ENCODE data around the gene SGMS1. TPM values are rescaled to one million over a fixed set of nuclear protein-coding genes. Genes with fewer than 3 reads are reported as not detected.
A peak's percentile ranks its signal among the peaks of the same experiment; 100 is the strongest.

The SGMS1 gene
- polyA plus RNA-seq, 2 of the 4 experiments (the other 2 are of a cell fraction), result 22.7 to 28.2 TPM

- CTCF ChIA-PET, result interaction anchor here (1.2 kb wide), 1 partner anchor 25 kb away, joined by 3 read pairs; no protein-coding TSS in a partner anchor
- ATAC-seq (no peak), DNase-seq (ENCODE audit: low read depth in 1 of 2, low spot score in 1 of 2) (no peak), FAIRE-seq (no peak)
- 10% methylated on average over 1 of the region's 1 CpG for WGBS (ENCODE audit: missing lambda C conversion rate)
- Histone ChIP-seq H3K27ac (peak overlapping the region; percentile 67 to 82), H3K9me3 (no peaks in the 10 kb centered on the region), H3K4me1 (peaks cover 16% of the 10 kb centered on the region), H3K4me3 (no peak overlapping the region), H3K4me2 (peak overlapping the region; percentile 60)
- no peak for TF ChIP-seq NPAS2 (CRISPR knock-in tag; IDR thresholded peaks at IDR 0.05; ENCODE audit: borderline replicate concordance)
- POLR2A ChIA-PET, result interaction anchor here (1.4 kb wide), 1 partner anchor 38 kb away, joined by 6 read pairs; no protein-coding TSS in a partner anchor
Measured at GRCh38 chr10:50586740-50587088, 37.0 kb downstream of the SGMS1 start.

GRCh38 chr10:50585921-50586739 lies 37.6 kb downstream of the SGMS1 start:
- DNase-seq (ENCODE audit: low read depth in 1 of 2, low spot score in 1 of 2) (peak; percentile 73 to 80), ATAC-seq (peak; percentile 90 to 98), FAIRE-seq (no peak)
- WGBS (ENCODE audit: missing lambda C conversion rate), result 25% methylated on average over 6 of the region's 6 CpGs
- peaks cover 16% of the 10 kb centered on the region for H3K4me1 ChIP-seq
- no peak overlapping the region for H3K4me3 ChIP-seq
- TF ChIP-seq SMC3 (IDR thresholded peaks at IDR 0.05) (no peak), MYC (IDR thresholded peaks at IDR 0.05; ENCODE audit: borderline replicate concordance, low read length) (peak; percentile 28; the same call in 1 of the 2 replicates), ZC3H11A (IDR thresholded peaks at IDR 0.05) (no peak), CEBPB (IDR thresholded peaks at IDR 0.05) (peak in 1 of 2 experiments; percentile 24; a peak in 1 of 4 replicates), ELK1 (IDR thresholded peaks at IDR 0.05; ENCODE audit: low read depth, low read length) (no peak), CBX8 (IDR thresholded peaks at IDR 0.05) (no peak), RAD21 (conservative IDR thresholded peaks at IDR 0.05 in 1 of 2, IDR thresholded peaks at IDR 0.05 in 1 of 2) (no peak), TP53 (CRISPR knock-in tag; IDR thresholded peaks at IDR 0.05) (no peak), FOSL2 (IDR thresholded peaks at IDR 0.05) (peak; percentile 20; the same call in 1 of the 2 replicates), FOSL2 (CRISPR knock-in tag; IDR thresholded peaks at IDR 0.05) (peak; percentile 64), NPAS2 (CRISPR knock-in tag; IDR thresholded peaks at IDR 0.05; ENCODE audit: borderline replicate concordance) (no peak), MAX (IDR thresholded peaks at IDR 0.05) (peak; percentile 50)
- H3K4me2 ChIP-seq, result peak overlapping the region; percentile 60
- no peaks in the 10 kb centered on the region for H3K9me3 ChIP-seq
- peak overlapping the region; percentile 67 to 82; a peak in 5 of 6 replicates for H3K27ac ChIP-seq
- ChIA-PET POLR2A (interaction anchor here (1.4 kb wide), 1 partner anchor 39 kb away, joined by 6 read pairs; no protein-coding TSS in a partner anchor), CTCF (interaction anchor here (1.6 kb wide), 1 partner anchor 10 kb away, joined by 4 read pairs; no protein-coding TSS in a partner anchor)

GRCh38 chr10:50582766-50583762 lies 40.7 kb downstream of the SGMS1 start:
- ATAC-seq, result peak; percentile 36 to 51; a peak in 3 of 6 replicates
- FAIRE-seq, result peak; percentile 46
- H3K9me3 ChIP-seq, result no peaks in the 10 kb centered on the region
- ChIA-PET POLR2A (no interaction called here), CTCF (interaction anchor here (1.2 to 1.3 kb wide), 3 partner anchors 21 to 41 kb away, joined by 3 read pairs; no protein-coding TSS in a partner anchor)
- peaks cover 16% of the 10 kb centered on the region for H3K4me1 ChIP-seq
- no peak overlapping the region for H3K4me3 ChIP-seq
- no peak overlapping the region for H3K27ac ChIP-seq
- TF ChIP-seq USF2 (IDR thresholded peaks at IDR 0.05) (peak; percentile 73), HOXA7 (CRISPR knock-in tag; IDR thresholded peaks at IDR 0.05) (no peak), FOSL2 (IDR thresholded peaks at IDR 0.05) (no peak), FOSL2 (CRISPR knock-in tag; IDR thresholded peaks at IDR 0.05) (peak; percentile 57)
- 91% methylated on average over 2 of the region's 2 CpGs for WGBS (ENCODE audit: missing lambda C conversion rate)
- H3K4me2 ChIP-seq, result no peak overlapping the region
- DNase-seq (ENCODE audit: low read depth in 1 of 2, low spot score in 1 of 2), result peak; percentile 24 to 53

All from A549 (cell line).